IMR-90 (cell line): Measurements from ENCODE around the gene PIEZO2. TPM values are rescaled to one million over a fixed set of nuclear protein-coding genes. Genes with fewer than 3 reads are reported as not detected.

ENCODE experiments used
- ATAC-seq: fragments of 200-7000 bp; cut with Tn5 transposase; 2 replicates; pipeline ENCODE4 v1.9.1; 2020; ENCODE audit warnings: low read depth, mild to moderate bottlenecking, moderate library complexity
- BruUV-seq: library from RNA; stranded (reverse); fragments of 400-500 nt; replicated peaks from 2 replicates; lab custom pipeline; 2021; lab: Mats Ljungman, UMichigan
- CTCF ChIA-PET: fragments of 300-600 bp; formaldehyde crosslinking; extraction: SDS; loops from one replicate; lab custom pipeline; 2021; ENCODE audit warnings: antibody characterized with exemption; lab: Yijun Ruan, JAX
- POLR2A ChIA-PET: fragments of 300-600 bp; sonication (Branson Sonifier 250); formaldehyde crosslinking; loops from one replicate; lab custom pipeline; 2022; ENCODE audit warnings: antibody characterized with exemption; ENCODE audit not compliant: unreplicated experiment; lab: Charles Lee
- DNase-seq: peaks from one replicate; pipeline ENCODE4 v3.0.0; 2013
- H2AFZ ChIP-seq: replicated peaks from 2 replicates; pipeline ENCODE3; 2013; ENCODE audit warnings: low read length, mild to moderate bottlenecking; ENCODE audit not compliant: poor library complexity
- H2AK5ac ChIP-seq: 2 replicates; pipeline ENCODE4 v1.6.1; 2013; ENCODE audit warnings: low read depth, low read length, inconsistent platforms
- H2AK9ac ChIP-seq: replicated peaks from 2 replicates; pipeline ENCODE3; 2013; ENCODE audit warnings: mild to moderate bottlenecking, low read depth, low read length, moderate library complexity; ENCODE audit not compliant: poor library complexity
- H2BK120ac ChIP-seq: 2 replicates; pipeline ENCODE4 v1.6.1; 2013; ENCODE audit warnings: low read depth, low read length, inconsistent platforms
- H2BK15ac ChIP-seq: 3 replicates; pipeline ENCODE4 v1.6.1; 2013; ENCODE audit warnings: low read depth, low read length, inconsistent platforms
- H2BK20ac ChIP-seq: 2 replicates; pipeline ENCODE4 v1.6.1; 2013; ENCODE audit warnings: low read depth, mild to moderate bottlenecking, inconsistent platforms, low read length, moderate library complexity
- H2BK5ac ChIP-seq: 2 replicates; pipeline ENCODE4 v1.6.1; 2013; ENCODE audit warnings: mild to moderate bottlenecking, low read depth, low read length, inconsistent platforms; ENCODE audit not compliant: poor library complexity, severe bottlenecking
- H3K14ac ChIP-seq: replicated peaks from 2 replicates; pipeline ENCODE4 v1.6.1; 2013; ENCODE audit warnings: low read depth, low read length, inconsistent platforms
- H3K18ac ChIP-seq: 2 replicates; pipeline ENCODE4 v1.6.1; 2013; ENCODE audit warnings: low read depth, low read length, control low read depth
- H3K23ac ChIP-seq: 2 replicates; pipeline ENCODE4 v1.6.1; 2013; ENCODE audit warnings: low read depth, low read length, inconsistent platforms
- H3K27ac ChIP-seq: 2 replicates; pipeline ENCODE4 v1.5.1; 2013; ENCODE audit warnings: mild to moderate bottlenecking, control low read depth, low read length; ENCODE audit not compliant: insufficient read depth
- H3K27me3 ChIP-seq: 2 replicates; pipeline ENCODE4 v1.6.1; 2013; ENCODE audit warnings: low read length; ENCODE audit not compliant: control insufficient read depth, insufficient read depth
- H3K36me3 ChIP-seq: 2 replicates; pipeline ENCODE4 v1.6.1; 2013; ENCODE audit warnings: low read length, mixed read lengths; ENCODE audit not compliant: control insufficient read depth, insufficient read depth
- H3K4ac ChIP-seq: 2 replicates; pipeline ENCODE4 v1.6.1; 2013; ENCODE audit warnings: low read depth, low read length, inconsistent platforms
- H3K4me1 ChIP-seq: 2 replicates; pipeline ENCODE4 v1.6.1; 2013; ENCODE audit warnings: low read length, mixed read lengths; ENCODE audit not compliant: control insufficient read depth, insufficient read depth
- H3K4me2 ChIP-seq: 2 replicates; pipeline ENCODE4 v1.6.1; 2013; ENCODE audit warnings: low read depth, mild to moderate bottlenecking, control low read depth, low read length, moderate library complexity
- H3K4me3 ChIP-seq: 2 replicates; pipeline ENCODE4 v1.5.1; 2013; ENCODE audit warnings: low read depth, mild to moderate bottlenecking, control low read depth, low read length, moderate library complexity; ENCODE audit not compliant: insufficient read depth
- H3K56ac ChIP-seq: 2 replicates; pipeline ENCODE4 v1.6.1; 2013; ENCODE audit warnings: low read length, inconsistent platforms; ENCODE audit not compliant: insufficient read depth; ENCODE audit errors: extremely low read depth
- H3K79me1 ChIP-seq, 2 experiments: 2 replicates each; pipeline ENCODE4 v1.6.1; 2013; ENCODE audit warnings: low read length in 2 of 2, inconsistent platforms in 1 of 2, low read depth in 1 of 2
- H3K9ac ChIP-seq: 2 replicates; pipeline ENCODE4 v1.6.1; 2013; ENCODE audit warnings: low read depth, low read length, control low read depth
- H3K9me1 ChIP-seq: 2 replicates; pipeline ENCODE4 v1.6.1; 2013; ENCODE audit warnings: low read length, inconsistent platforms; ENCODE audit not compliant: insufficient read depth
- H3K9me3 ChIP-seq: 2 replicates; pipeline ENCODE4 v1.6.1; 2013; ENCODE audit warnings: low read length; ENCODE audit not compliant: control insufficient read depth, insufficient read depth
- H4K20me1 ChIP-seq: 2 replicates; pipeline ENCODE4 v1.6.1; 2013; ENCODE audit warnings: low read length, inconsistent platforms; ENCODE audit not compliant: insufficient read depth
- H4K5ac ChIP-seq: 2 replicates; pipeline ENCODE4 v1.6.1; 2013; ENCODE audit warnings: mild to moderate bottlenecking, low read depth, low read length, control low read depth
- H4K8ac ChIP-seq, 2 experiments: 2 replicates each; pipeline ENCODE4 v1.6.1; 2013; ENCODE audit warnings: low read depth in 2 of 2, low read length in 2 of 2, control low read depth in 1 of 2, inconsistent platforms in 1 of 2
- H4K91ac ChIP-seq: 2 replicates; pipeline ENCODE4 v1.6.1; 2013; ENCODE audit warnings: low read depth, low read length, inconsistent platforms; ENCODE audit not compliant: insufficient read depth
- ELK1 ChIP-seq: fragments of 150-350 bp; IDR thresholded peaks from 2 replicates; pipeline ENCODE4 v1.6.1; 2016; ENCODE audit warnings: low read depth, mild to moderate bottlenecking, low read length, moderate library complexity, borderline replicate concordance
- RFX5 ChIP-seq: IDR thresholded peaks from 2 replicates; pipeline ENCODE4 v1.8.0; 2012; ENCODE audit warnings: low read depth, mild to moderate bottlenecking, low read length, moderate library complexity
- SMC3 ChIP-seq: fragments of 150-350 bp; IDR thresholded peaks from 2 replicates; pipeline ENCODE4 v1.6.1; 2016; ENCODE audit warnings: low read depth, mild to moderate bottlenecking, antibody characterized with exemption, low read length, moderate library complexity
- WGBS, 2 experiments: methylation state at CpG; one replicate each; pipeline versions ENCODE4 v1.1.5 to v1.1.7; 2013; ENCODE audit warnings: missing lambda C conversion rate in 2 of 2; ENCODE audit not compliant: insufficient read length in 1 of 2; ENCODE audit errors: extremely low coverage in 2 of 2; 5-methylcytosine and 5-hydroxymethylcytosine counted together
- dilution Hi-C: fragments of 300-500 bp; cut with HindIII; formaldehyde crosslinking; loops from one replicate; pipeline ENCODE4 v1.14.3; 2018; ENCODE audit warnings: low sequenced_read_pairs; ENCODE audit not compliant: unreplicated experiment
- in situ Hi-C: fragments of 300-500 bp; cut with MboI; formaldehyde crosslinking; loops from 3 replicates; pipeline ENCODE4 v1.14.3; 2019; ENCODE audit warnings: low sequenced_read_pairs, inconsistent platforms, mixed read lengths
- intact Hi-C: fragments of 100-400 bp; cut with micrococcal nuclease; formaldehyde crosslinking; loops from 2 replicates; pipeline ENCODE4 v1.10.0; 2022
- polyA plus RNA-seq, 3 experiments: library from polyadenylated mRNA; depleted of rRNA; stranded (reverse); fragments of >200 nt; gene quantifications; 2 replicates each; pipeline ENCODE4 v1.2.3, GENCODE V29; 2012; ENCODE audit warnings: low replicate concordance in 1 of 3
- total RNA-seq: library from RNA; depleted of rRNA; stranded (reverse); fragments of >200 nt; gene quantifications from 2 replicates; pipeline ENCODE4 v1.2.3, GENCODE V29; 2012

Gene PIEZO2
- total and polyA plus RNA-seq, 2 of the 4 experiments (the other 2 are of a cell fraction) = 2.4 to 4.1 TPM

DNA sequence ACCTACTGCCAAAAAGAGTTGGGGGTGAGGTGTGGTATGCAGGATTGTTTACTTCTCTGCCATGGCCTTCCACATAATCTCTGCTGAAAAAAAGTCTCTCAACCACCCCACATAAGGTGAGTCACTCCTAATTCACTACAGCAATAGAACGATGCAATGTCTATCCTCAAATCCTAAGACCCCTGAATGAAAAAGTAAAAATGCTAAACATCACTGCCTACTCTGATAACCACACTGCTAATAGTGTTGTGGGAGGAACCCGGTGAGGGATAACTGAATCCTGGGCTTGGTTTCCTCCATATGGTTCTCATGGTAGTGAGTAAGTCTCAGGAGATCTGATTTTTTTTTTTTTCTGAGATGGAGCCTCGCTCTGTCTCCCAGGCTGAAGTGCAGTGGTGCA is 252.5 kb downstream of the PIEZO2 start:
- DNase-seq = peak; percentile 40
- dilution Hi-C loops = no loop called here

More for the DNA sequence above, 252.5 kb downstream of the PIEZO2 start:
- no peak overlapping the region for H2AK9ac ChIP-seq
- peak overlapping the region; percentile 41; the same call in 1 of the 2 replicates for H3K14ac ChIP-seq
- H3K9me3 ChIP-seq = no peaks in the 10 kb centered on the region
- no peak overlapping the region for H3K4me3 ChIP-seq
- H3K4ac ChIP-seq = peak overlapping the region; percentile 79
- H2AFZ ChIP-seq = peak overlapping the region; percentile 63
- H3K79me1 ChIP-seq = no peaks in the 10 kb centered on the region
- no peak overlapping the region for H3K27ac ChIP-seq
- no peaks in the 10 kb centered on the region for H4K20me1 ChIP-seq
- no peak overlapping the region for H3K4me2 ChIP-seq
- H3K56ac ChIP-seq = no peak overlapping the region
- no peaks in the 10 kb centered on the region for H3K36me3 ChIP-seq
- intact Hi-C loops (no loop called here), in situ Hi-C loops (no loop called here)
- H4K5ac ChIP-seq = no peak overlapping the region
- CTCF ChIA-PET = no interaction called here
- no peak overlapping the region for H2BK5ac ChIP-seq
- ATAC-seq = peak; percentile 42
- H3K18ac ChIP-seq = no peak overlapping the region
- no peak overlapping the region for H3K9ac ChIP-seq
- POLR2A ChIA-PET = no interaction called here
- H4K8ac ChIP-seq = no peak overlapping the region
- no peak overlapping the region for H2BK15ac ChIP-seq
- no peaks in the 10 kb centered on the region for H3K27me3 ChIP-seq
- H4K91ac ChIP-seq = no peak overlapping the region
- 0 out of 2 replicates have a peak overlapping the region, but pooled peaks have one; percentile 35 for H2AK5ac ChIP-seq
- TF ChIP-seq SMC3 (no peak), ELK1 (no peak), RFX5 (no peak)
- peak overlapping the region; percentile 25; the same call in 1 of the 2 replicates for H2BK20ac ChIP-seq
- WGBS, 2 experiments = no CpG with 5 or more reads among the region's 3 CpGs
- peaks cover 7% of the 10 kb centered on the region; the same call in 1 of the 2 replicates for H3K4me1 ChIP-seq
- H3K9me1 ChIP-seq = peaks cover 8% of the 10 kb centered on the region
- H2BK120ac ChIP-seq = peak overlapping the region; percentile 19
- BruUV-seq = no TSS peak
- no peak overlapping the region for H3K23ac ChIP-seq
